Retinal pigment epithelial cell (primary cell): Measurements from ENCODE around the gene OTUB1.

ENCODE experiments used
- DNase-seq: peaks from one replicate; pipeline ENCODE4 v3.0.0-alpha.2; 2010; ENCODE audit warnings: low read depth
- H3K4me3 ChIP-seq: 2 replicates; pipeline ENCODE4 v1.5.1; 2011; ENCODE audit warnings: mild to moderate bottlenecking, low read length, control low read depth, moderate library complexity
- CTCF ChIP-seq: conservative IDR thresholded peaks from 2 replicates; pipeline ENCODE4 v1.5.1; 2011; ENCODE audit warnings: low read depth, low read length, control low read depth, inconsistent platforms

OTUB1 gene

DNA sequence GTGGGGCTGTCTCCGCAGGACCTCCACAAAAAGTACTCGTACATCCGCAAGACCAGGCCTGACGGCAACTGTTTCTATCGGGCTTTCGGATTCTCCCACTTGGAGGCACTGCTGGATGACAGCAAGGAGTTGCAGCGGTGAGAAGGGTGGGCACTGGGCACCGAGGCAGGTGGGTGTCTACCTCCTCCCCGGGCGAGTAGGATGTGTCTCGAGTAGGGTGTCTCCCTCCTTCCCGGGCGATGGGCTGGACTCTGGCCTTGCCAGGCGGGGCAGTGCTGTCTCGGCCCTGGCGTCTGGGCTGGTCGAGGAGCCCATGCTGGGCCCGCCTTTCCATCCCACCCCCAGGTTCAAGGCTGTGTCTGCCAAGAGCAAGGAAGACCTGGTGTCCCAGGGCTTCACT lies 10.3 kb downstream of the OTUB1 start:
- no peak for TF ChIP-seq CTCF
- no peak overlapping the region for H3K4me3 ChIP-seq
- no peak for DNase-seq

DNA sequence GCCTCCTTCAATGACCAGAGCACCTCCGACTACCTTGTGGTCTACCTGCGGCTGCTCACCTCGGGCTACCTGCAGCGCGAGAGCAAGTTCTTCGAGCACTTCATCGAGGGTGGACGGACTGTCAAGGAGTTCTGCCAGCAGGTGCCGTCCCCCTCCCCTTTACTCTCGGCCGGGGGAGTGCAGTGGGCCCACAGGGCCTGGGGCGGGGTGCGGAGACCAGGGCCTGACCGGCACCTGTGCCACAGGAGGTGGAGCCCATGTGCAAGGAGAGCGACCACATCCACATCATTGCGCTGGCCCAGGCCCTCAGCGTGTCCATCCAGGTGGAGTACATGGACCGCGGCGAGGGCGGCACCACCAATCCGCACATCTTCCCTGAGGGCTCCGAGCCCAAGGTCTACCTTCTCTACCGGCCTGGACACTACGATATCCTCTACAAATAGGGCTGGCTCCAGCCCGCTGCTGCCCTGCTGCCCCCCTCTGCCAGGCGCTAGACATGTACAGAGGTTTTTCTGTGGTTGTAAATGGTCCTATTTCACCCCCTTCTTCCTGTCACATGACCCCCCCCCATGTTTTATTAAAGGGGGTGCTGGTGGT lies 11.0 kb downstream of the OTUB1 start:
- DNase-seq, result no peak
- TF ChIP-seq CTCF, result no peak
- H3K4me3 ChIP-seq, result no peak overlapping the region

DNA sequence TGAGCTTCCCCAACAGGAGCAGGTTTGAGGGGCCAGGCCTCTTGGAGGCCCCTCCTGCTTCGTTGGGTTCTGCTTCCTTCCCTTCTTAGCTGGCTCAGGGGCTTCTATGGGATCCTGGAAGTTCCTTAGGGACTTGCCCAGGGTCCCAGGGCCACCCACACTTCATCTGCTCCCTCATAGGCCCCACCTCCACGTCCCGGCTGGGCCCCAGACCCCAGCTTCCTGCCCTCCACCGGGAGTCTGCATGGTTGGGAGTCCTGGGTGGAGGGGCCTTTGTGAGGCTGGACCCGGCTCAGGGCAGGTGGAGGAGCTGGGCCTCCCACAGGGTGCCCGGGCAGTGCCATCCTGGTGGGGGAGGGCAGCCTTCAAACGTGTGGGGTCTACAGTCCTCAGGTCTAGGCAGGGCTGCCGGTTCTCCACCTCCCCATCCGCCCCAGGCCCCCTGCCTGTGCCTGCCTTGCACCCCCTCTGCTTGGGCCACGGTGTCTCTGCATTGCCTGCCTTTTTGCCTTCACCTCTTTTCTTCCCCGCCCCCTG lies 11.6 kb downstream of the OTUB1 start:
- no peak for DNase-seq
- TF ChIP-seq CTCF, result no peak
- no peak overlapping the region for H3K4me3 ChIP-seq

- peak; percentile 1 for TF ChIP-seq CTCF
These were observed 12.5 kb downstream of the OTUB1 start for GRCh38 chr11:63998558-63999348.

DNA sequence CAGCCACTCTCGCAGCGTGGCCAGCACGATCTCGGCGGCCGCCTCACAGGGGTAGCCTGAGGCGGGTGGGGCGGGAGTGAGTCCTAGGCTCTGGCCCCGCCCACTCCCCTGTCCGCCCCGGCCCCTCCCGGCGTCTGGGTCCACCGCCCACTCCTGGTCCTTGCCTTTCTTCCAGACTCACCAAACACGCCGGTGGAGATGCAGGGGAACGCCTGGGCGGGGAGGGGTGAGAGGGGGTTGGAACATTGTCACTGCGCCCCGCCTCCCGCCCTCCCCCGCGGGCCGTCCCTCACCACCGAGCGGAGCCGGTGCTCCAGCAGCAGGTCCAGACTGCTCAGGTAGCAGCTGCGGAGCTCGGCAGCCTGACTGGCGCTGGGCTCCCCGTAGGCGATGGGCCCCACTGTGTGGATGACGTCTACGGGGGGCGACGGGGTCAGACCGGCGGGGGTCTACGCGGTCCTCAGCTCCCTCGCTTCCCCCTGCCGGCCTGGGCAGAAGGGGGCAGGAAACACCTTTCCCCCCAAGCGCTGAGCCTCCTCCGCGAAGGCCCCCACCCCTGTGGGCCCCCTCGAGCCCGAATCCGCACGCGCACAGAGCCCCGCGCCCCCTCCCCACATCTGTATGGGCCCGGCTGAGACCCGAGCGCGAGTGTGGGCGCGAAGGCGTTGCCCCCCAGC lies 13.2 kb downstream of the OTUB1 start:
- no peak for DNase-seq
- no peak for TF ChIP-seq CTCF
- peak overlapping the region; percentile 20 for H3K4me3 ChIP-seq

More at GRCh38 chr11:63998558-63999348, 12.5 kb downstream of the OTUB1 start:
- no peak for DNase-seq
- H3K4me3 ChIP-seq, result no peak overlapping the region

GRCh38 chr11:64000026-64000739 lies 13.9 kb downstream of the OTUB1 start:
- TF ChIP-seq CTCF, result peak; percentile 59
- DNase-seq, result no peak
- peak overlapping the region; percentile 20 for H3K4me3 ChIP-seq
